ENCODE measurements around the gene PDE6G. TPM values are rescaled to one million over a fixed set of nuclear protein-coding genes. Genes with fewer than 3 reads are reported as not detected.

PDE6G gene
- total and polyA plus RNA-seq, 8 donors, result 0.24 to 6.3 (median 4.6) TPM

DNA sequence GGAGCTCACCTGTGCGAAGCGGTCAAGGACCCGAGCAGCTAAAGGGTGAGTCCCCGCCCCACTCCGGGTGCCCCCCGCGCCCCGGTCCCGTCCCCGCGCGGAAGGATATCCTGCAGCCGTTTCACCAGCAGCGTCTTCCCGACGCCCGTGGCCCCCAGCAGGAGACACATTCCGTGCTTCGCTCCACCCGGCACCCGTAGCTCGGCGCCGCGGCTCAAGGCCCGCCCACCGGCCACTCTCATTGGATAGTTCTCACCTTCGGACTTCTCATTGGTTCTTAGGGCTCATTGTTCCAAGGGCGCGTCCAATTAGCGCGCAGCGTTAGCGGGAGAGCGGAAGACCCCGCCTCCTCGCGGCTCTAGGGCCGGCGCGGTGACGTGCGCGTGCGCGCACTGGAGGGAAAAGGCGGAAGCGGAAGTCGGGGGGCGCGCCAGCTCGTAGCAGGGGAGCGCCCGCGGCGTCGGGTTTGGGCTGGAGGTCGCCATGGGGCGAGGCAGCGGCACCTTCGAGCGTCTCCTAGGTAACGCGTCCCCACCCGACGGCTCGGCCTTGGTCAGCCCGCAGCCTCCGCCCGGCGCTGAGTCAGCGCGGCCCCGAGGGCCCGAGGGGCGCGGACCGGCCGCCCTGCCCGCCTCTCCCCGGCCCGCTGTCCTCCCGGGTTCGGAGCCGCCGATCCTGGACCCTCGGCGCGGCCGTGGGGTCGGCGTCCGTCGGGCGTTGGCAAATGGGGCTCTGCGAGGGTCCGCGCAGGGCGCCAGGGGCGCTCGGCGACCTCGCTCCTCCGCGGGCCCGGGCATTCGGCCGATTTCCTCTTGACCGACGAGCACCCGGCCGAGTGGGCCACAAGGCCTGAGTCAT, 27.5 kb upstream of the PDE6G start, which contains the start of the genes ARL16 and HGS:
TSS of gene ARL16 (minus strand) at position 214 of the 858 bp plus-strand sequence. CDS start at position 170, 44 bp downstream.
TSS of gene HGS (plus strand) at position 428 of the 858 bp plus-strand sequence. CDS start at position 484, 56 bp downstream.
- Histone ChIP-seq H3K4me1 (peaks cover 14 to 34% of the 10 kb centered on the region in 2 donors), H3K9me3 (no peaks in the 10 kb centered on the region), H3K4me3 (peak within 1 kb of the TSS; percentile 93 to 100), H3K27me3 (no peaks in the 10 kb centered on the region), H3K36me3 (peaks cover 0 to 49% of the 10 kb centered on the region in 2 donors), H3K27ac (peak within 1 kb of the TSS; percentile 73 to 87)
- intact Hi-C loops (cut with DNase I), result no loop called here
- DNase-seq, result peak; percentile 97 to 100 (median 98)
- peak; percentile 98 for ATAC-seq
- TF ChIP-seq, protein P1, sequence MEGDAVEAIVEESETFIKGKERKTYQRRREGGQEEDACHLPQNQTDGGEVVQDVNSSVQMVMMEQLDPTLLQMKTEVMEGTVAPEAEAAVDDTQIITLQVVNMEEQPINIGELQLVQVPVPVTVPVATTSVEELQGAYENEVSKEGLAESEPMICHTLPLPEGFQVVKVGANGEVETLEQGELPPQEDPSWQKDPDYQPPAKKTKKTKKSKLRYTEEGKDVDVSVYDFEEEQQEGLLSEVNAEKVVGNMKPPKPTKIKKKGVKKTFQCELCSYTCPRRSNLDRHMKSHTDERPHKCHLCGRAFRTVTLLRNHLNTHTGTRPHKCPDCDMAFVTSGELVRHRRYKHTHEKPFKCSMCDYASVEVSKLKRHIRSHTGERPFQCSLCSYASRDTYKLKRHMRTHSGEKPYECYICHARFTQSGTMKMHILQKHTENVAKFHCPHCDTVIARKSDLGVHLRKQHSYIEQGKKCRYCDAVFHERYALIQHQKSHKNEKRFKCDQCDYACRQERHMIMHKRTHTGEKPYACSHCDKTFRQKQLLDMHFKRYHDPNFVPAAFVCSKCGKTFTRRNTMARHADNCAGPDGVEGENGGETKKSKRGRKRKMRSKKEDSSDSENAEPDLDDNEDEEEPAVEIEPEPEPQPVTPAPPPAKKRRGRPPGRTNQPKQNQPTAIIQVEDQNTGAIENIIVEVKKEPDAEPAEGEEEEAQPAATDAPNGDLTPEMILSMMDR (IDR thresholded peaks at IDR 0.05), result peak in 1 of 2 donors; percentile 13

DNA sequence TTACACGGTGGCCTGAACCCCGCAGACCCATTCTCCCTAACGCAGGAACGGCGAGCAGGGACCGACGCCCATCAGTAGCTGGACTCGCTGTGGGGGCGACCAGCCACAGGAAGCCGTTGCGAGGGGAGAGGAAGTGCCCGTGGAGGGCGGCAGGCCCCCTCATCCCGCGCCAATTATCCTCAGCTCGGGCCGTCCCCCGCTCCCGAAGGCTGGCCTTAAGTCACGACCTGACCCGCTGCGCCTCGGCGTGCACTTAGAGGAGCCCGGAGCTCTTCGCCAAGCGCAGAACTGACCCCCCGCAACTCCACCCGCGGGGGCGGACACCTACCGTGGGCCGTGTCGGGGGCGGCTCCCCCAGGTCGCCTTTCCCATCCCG, 26.9 kb upstream of the PDE6G start:
- peak overlapping the region; percentile 93 to 100 for H3K4me3 ChIP-seq
- no peak for DNase-seq
- H3K27me3 ChIP-seq, result no peaks in the 10 kb centered on the region
- H3K27ac ChIP-seq, result peak overlapping the region; percentile 73 to 87
- peak; percentile 24 for ATAC-seq
- intact Hi-C loops (cut with DNase I), result no loop called here
- no peaks in the 10 kb centered on the region for H3K9me3 ChIP-seq
- peaks cover 0 to 43% of the 10 kb centered on the region in 2 donors for H3K36me3 ChIP-seq
- peaks cover 14 to 34% of the 10 kb centered on the region in 2 donors for H3K4me1 ChIP-seq
- TF ChIP-seq, protein P1 (IDR thresholded peaks at IDR 0.05), result no peak

DNA sequence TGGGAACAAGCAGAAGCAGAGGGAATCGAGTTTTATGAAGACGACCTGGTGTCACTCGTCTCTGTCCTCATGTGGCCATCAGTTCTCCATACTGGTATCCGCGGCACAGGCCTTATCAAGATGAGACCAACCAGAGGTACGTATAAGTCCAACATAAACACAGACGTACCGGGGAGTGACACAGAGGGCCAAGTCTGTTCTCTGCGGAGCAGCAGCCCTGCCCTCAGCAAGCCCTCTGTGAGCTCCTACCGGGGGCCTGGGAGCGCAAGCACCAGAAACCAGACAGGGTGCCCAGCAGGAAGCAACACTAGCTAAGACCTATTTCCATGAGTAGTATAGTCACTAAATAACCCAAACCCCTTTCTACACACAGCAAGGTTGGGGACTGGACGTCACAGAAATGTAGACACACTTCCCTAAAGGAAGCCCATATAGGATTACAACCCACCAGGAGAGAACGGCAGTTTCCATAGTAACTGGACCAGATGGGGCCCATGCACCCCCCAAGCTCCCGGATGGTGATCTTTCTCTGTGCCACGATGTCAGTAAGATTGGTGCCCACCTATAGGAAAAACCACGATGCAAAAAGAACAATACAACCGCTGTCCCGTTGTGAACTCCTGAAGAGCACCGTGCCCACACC, 26.3 kb upstream of the PDE6G start:
- ATAC-seq, result no peak
- H3K36me3 ChIP-seq, result peaks cover 0 to 38% of the 10 kb centered on the region in 2 donors
- H3K27me3 ChIP-seq, result no peaks in the 10 kb centered on the region
- intact Hi-C loops (cut with DNase I), result no loop called here
- TF ChIP-seq, protein P1 (IDR thresholded peaks at IDR 0.05), result no peak
- no peak for DNase-seq
- no peaks in the 10 kb centered on the region for H3K9me3 ChIP-seq
- H3K27ac ChIP-seq, result peak overlapping the region in 1 of 2 donors; percentile 87
- peak overlapping the region; percentile 93 to 100 for H3K4me3 ChIP-seq
- peaks cover 14 to 34% of the 10 kb centered on the region in 2 donors for H3K4me1 ChIP-seq

DNA sequence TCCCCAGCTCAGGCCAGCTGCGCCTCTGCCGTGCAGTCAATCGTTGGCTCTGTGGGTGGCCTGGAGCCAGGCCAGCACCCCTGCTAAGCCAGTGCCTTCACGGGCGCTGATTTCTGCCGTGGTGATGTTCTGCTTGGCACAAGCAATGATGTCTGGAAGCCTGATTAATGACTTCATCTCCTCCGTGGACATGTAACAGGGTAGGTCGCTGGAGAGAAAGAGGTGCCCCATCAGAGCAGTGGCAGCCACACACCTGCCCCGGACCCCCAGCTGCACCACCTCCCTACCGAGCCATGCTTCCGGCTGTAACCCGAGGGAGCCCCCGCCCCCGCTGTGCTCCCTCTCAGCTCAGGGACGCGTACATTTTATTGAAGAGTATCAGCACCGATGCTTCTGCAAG, 25.3 kb upstream of the PDE6G start:
- no peak overlapping the region for H3K27ac ChIP-seq
- peaks cover 14 to 34% of the 10 kb centered on the region in 2 donors for H3K4me1 ChIP-seq
- ATAC-seq (no peak), DNase-seq (no peak)
- intact Hi-C loops (cut with DNase I), result no loop called here
- H3K27me3 ChIP-seq, result no peaks in the 10 kb centered on the region
- no peaks in the 10 kb centered on the region for H3K9me3 ChIP-seq
- TF ChIP-seq, protein P1 (IDR thresholded peaks at IDR 0.05), result no peak
- peaks cover 0 to 28% of the 10 kb centered on the region in 2 donors for H3K36me3 ChIP-seq
- no peak overlapping the region for H3K4me3 ChIP-seq

DNA sequence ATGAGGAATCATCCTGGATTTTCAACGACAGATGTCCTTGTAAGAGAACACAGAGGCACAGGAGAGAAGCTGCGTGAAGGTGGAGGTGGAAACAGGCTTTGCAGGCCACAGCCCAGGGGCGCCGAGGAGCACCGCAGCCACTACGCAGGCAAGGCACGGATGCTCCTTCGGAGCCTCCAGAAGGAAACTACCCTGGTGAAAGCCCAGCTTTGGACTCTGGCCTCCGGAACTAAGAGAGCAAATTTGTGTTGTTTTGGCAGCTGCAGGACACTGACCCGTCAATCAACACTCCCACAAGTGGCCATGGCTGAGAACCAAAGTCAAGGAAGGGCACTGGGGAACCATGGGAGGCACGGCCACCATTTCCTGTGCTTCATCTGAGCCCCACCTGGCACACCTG, 23.8 kb upstream of the PDE6G start:
- intact Hi-C loops (cut with DNase I), result no loop called here
- no peak for ATAC-seq
- TF ChIP-seq, protein P1 (IDR thresholded peaks at IDR 0.05), result no peak

More for the DNA sequence above, 23.8 kb upstream of the PDE6G start:
- Histone ChIP-seq H3K9me3 (no peaks in the 10 kb centered on the region), H3K27ac (no peak overlapping the region), H3K27me3 (no peaks in the 10 kb centered on the region), H3K4me3 (no peak overlapping the region), H3K36me3 (peaks cover 0 to 17% of the 10 kb centered on the region in 2 donors), H3K4me1 (peaks cover 10 to 31% of the 10 kb centered on the region in 2 donors)
- no peak for DNase-seq
